Nephron (organoid): ENCODE results near the gene TAS2R1.

Source experiments
- H3K27ac Mint-ChIP-seq, 3 experiments: 2 replicates each; pipeline ENCODE4 v1.8.0; 2020; ENCODE audit warnings: mixed read lengths in 3 of 3, mild to moderate bottlenecking in 2 of 3, moderate library complexity in 1 of 3
- H3K27me3 Mint-ChIP-seq: 2 replicates; pipeline ENCODE4 v1.8.0; 2021; ENCODE audit warnings: low read depth, mild to moderate bottlenecking, moderate library complexity, mixed read lengths
- H3K36me3 Mint-ChIP-seq: 2 replicates; pipeline ENCODE4 v1.8.0; 2020; ENCODE audit warnings: low read depth, mixed read lengths
- H3K4me1 Mint-ChIP-seq: 2 replicates; pipeline ENCODE4 v1.8.0; 2020; ENCODE audit warnings: mixed read lengths
- H3K4me3 Mint-ChIP-seq, 3 experiments: 2 replicates each; pipeline ENCODE4 v1.8.0; 2020; ENCODE audit warnings: mild to moderate bottlenecking in 3 of 3, mixed read lengths in 3 of 3, moderate library complexity in 2 of 3
- H3K9me3 Mint-ChIP-seq: 2 replicates; pipeline ENCODE4 v1.8.0; 2020; ENCODE audit warnings: mixed read lengths
- TF ChIP-seq, protein P1 (sequence below), 3 experiments: fragments of 200-600 bp; sonication (generic); IDR thresholded peaks; one replicate each; pipeline ENCODE4 v1.5.0; 2021; ENCODE audit warnings: antibody characterized with exemption in 3 of 3; ENCODE audit not compliant: unreplicated experiment in 3 of 3

TAS2R1 gene

DNA sequence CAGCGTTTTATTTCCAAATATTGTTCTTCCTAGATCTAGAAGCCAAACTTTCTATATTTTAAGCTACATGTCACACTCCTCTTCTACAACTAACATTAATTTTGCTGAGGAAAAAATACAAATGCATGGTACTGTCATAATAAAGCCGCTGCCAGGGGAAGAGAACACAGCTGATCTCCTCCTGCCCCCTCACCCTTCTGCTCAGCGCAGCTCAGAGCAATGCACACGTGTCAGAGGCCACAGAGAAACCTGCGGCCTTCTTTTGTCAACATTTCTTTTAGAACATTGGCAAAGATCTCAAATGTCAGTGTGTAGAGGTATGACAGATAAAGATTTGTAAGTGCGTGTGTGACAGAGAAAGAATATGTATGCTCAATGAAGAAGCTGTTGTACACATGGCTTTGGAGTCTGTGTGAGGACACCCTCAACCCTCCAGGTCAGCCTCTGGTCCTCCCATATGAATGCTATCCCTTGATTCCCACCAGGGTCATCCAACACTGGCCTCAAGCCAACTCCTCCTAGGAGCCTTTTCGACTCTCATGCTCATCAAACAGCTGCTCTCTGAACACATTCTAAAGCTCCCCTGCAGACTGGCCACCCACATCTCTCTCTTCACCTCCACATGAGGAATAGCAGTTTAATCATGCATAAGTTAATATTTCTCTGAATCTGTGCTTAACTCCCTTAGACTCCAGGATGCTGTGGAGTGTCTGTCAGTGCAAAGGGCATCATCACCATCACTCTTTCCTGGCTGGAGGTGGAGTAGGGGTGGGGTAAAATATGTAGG lies 40.9 kb downstream of the TAS2R1 start:
- Mint-ChIP-seq H3K36me3 (no peaks in the 10 kb centered on the region), H3K4me1 (no peaks in the 10 kb centered on the region), H3K9me3 (no peaks in the 10 kb centered on the region), H3K27me3 (peaks cover 2% of the 10 kb centered on the region), H3K4me3 (no peak overlapping the region), H3K27ac (no peak overlapping the region)
- TF ChIP-seq, protein P1, sequence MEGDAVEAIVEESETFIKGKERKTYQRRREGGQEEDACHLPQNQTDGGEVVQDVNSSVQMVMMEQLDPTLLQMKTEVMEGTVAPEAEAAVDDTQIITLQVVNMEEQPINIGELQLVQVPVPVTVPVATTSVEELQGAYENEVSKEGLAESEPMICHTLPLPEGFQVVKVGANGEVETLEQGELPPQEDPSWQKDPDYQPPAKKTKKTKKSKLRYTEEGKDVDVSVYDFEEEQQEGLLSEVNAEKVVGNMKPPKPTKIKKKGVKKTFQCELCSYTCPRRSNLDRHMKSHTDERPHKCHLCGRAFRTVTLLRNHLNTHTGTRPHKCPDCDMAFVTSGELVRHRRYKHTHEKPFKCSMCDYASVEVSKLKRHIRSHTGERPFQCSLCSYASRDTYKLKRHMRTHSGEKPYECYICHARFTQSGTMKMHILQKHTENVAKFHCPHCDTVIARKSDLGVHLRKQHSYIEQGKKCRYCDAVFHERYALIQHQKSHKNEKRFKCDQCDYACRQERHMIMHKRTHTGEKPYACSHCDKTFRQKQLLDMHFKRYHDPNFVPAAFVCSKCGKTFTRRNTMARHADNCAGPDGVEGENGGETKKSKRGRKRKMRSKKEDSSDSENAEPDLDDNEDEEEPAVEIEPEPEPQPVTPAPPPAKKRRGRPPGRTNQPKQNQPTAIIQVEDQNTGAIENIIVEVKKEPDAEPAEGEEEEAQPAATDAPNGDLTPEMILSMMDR (IDR thresholded peaks at IDR 0.05; ENCODE audit: unreplicated experiment in 3 of 3): no peak

DNA sequence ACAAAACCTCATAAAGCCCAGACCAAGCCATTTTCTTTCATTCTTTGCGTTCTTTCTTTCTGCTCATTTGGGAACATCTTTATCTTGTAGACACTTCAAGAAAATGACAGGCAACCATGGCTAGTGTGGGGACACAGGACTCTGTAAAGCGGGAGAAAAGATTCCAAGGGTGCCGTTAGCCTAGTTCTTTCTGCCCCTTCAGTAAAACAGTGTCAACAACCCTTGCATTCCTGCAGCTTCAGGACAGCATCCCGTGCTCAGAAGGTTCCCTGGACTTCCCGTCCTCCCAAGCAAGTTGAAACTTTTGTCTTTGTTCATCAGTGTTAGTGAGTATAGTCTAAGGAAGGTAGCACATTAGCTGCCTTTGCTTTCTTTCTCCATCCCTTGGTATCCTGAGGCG lies 41.9 kb downstream of the TAS2R1 start:
- Mint-ChIP-seq H3K9me3 (no peaks in the 10 kb centered on the region), H3K36me3 (no peaks in the 10 kb centered on the region), H3K4me1 (no peaks in the 10 kb centered on the region), H3K4me3 (no peak overlapping the region), H3K27me3 (no peaks in the 10 kb centered on the region), H3K27ac (no peak overlapping the region)
- TF ChIP-seq, protein P1 (IDR thresholded peaks at IDR 0.05; ENCODE audit: unreplicated experiment in 3 of 3): no peak

DNA sequence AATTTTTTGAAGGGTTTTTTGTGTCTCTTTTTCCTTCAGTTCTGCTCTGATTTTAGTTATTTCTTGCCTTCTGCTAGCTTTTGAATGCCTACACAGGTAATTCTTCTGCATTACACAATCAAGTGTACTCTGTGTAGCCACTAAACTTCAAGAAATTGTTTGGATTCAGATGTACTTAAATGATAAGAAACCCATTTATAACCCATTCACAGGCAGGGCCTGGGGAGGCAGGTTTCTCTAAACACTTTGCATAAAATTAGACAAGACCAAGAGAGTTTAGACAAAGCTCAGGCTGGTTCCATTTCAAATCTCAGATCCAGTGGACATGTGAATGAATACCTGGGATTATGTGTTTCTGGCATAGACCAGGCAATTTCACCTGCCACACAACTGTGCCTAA lies 43.0 kb downstream of the TAS2R1 start:
- H3K4me3 Mint-ChIP-seq: no peak overlapping the region
- H3K27ac Mint-ChIP-seq: no peak overlapping the region
- no peaks in the 10 kb centered on the region for H3K36me3 Mint-ChIP-seq
- H3K9me3 Mint-ChIP-seq: no peaks in the 10 kb centered on the region
- no peaks in the 10 kb centered on the region for H3K27me3 Mint-ChIP-seq
- H3K4me1 Mint-ChIP-seq: no peaks in the 10 kb centered on the region
- TF ChIP-seq, protein P1 (IDR thresholded peaks at IDR 0.05; ENCODE audit: unreplicated experiment in 3 of 3): no peak

DNA sequence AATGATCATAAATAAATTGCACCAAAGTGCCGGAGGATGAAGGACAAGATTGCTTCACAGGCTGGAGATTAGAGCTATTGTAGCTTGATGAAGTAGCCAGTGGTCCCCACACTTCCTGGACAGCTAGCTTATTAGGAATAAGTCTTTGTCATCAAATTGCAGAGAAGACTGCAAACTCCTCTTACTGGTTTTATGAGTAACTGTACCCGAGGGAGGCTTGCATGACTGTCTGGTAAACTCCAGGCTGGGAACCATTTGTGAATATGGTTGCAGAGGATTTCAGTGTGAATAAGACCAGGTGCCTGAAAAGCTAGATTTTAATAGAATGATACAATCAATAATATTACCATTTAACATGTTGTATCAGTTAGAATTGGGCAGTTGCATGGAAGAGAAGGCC lies 47.7 kb downstream of the TAS2R1 start:
- Mint-ChIP-seq H3K27me3 (no peaks in the 10 kb centered on the region), H3K36me3 (no peaks in the 10 kb centered on the region), H3K27ac (no peak overlapping the region), H3K4me1 (no peaks in the 10 kb centered on the region), H3K4me3 (no peak overlapping the region), H3K9me3 (no peaks in the 10 kb centered on the region)
- TF ChIP-seq, protein P1 (IDR thresholded peaks at IDR 0.05; ENCODE audit: unreplicated experiment in 3 of 3): no peak
